Upper lobe of right lung (tissue), 1 donor: ENCODE measurements around the gene CDCP2. TPM values are rescaled to one million over a fixed set of nuclear protein-coding genes. Genes with fewer than 3 reads are reported as not detected.

Experiments used
- ATAC-seq: fragments of 200-7000 bp; cut with Tn5 transposase; one replicate; pipeline ENCODE4 v1.9.1; 2020; ENCODE audit warnings: mild to moderate bottlenecking, moderate library complexity
- DNase-seq: peaks from one replicate; pipeline ENCODE4 v3.0.0-alpha.2; 2020
- H3K27ac ChIP-seq: fragments of 200-600 bp; one replicate; pipeline ENCODE4 v1.8.0; 2022
- H3K27me3 ChIP-seq: fragments of 200-600 bp; one replicate; pipeline ENCODE4 v1.8.0; 2022; ENCODE audit warnings: mild to moderate bottlenecking
- H3K36me3 ChIP-seq: fragments of 200-600 bp; one replicate; pipeline ENCODE4 v1.8.0; 2022
- H3K4me1 ChIP-seq: fragments of 200-600 bp; one replicate; pipeline ENCODE4 v1.8.0; 2022
- H3K4me3 ChIP-seq: fragments of 200-600 bp; one replicate; pipeline ENCODE4 v1.8.0; 2022; ENCODE audit warnings: mild to moderate bottlenecking
- H3K9me3 ChIP-seq: fragments of 200-600 bp; one replicate; pipeline ENCODE4 v1.8.0; 2022
- intact Hi-C: fragments of 100-400 bp; cut with DNase I; formaldehyde crosslinking; loops from one replicate; pipeline ENCODE4 v1.11.0; 2022
- total RNA-seq: library from RNA; stranded (reverse); fragmentation: NEBNext Ultra II Directional; extraction: Animal tissue kit (Norgen Biotek cat#: 25700); gene quantifications from one replicate; pipeline ENCODE4 v1.2.1, GENCODE V29; 2021
- TF ChIP-seq, protein P1 (sequence below): fragments of 200-600 bp; IDR thresholded peaks from one replicate; pipeline ENCODE4 v1.8.0; 2022; ENCODE audit warnings: antibody characterized with exemption
- donor health status: DM: no; HTN: yes; CAD: no; lungs with severe emphysema.

The CDCP2 gene
- total RNA-seq, 1 donor from 2014 or later = 0.35 TPM

DNA sequence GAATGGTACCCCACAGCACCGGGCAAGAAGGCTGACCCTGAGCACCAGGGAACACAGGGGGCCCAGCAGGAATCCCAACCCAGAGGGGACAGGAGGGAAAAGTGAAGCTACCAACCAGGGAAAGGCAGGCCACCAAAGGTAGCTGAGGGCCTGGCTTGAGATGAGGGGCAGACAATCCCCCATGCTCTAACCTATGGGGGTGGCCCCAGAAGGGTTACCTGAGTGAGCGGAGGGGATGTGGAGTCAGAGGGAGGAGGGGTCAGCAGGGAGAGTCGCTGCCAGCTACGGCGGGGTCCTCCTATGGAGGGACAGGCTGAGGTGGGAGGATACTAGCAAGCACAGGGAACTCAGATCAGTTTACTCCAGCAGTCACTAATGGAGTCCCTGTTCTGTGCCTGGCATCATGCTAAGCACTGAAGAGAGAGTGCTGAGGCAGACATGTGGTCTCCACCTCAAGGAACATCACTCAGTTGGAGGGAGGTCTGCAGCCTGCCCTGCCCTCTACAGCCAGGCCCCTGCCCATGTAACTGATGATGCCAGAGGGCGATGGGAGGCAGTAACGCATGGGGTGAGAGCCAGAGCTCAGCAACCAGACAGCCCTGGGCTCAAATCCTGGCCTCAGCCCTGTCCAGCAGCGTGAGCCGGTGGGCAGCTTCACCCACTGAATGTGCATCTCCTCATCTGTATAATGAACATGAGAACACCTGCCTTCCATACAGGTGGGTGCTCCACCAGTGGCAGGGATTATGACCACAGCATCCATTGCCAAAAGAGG lies 25.7 kb upstream of the CDCP2 start:
- intact Hi-C loops = no loop called here

DNA sequence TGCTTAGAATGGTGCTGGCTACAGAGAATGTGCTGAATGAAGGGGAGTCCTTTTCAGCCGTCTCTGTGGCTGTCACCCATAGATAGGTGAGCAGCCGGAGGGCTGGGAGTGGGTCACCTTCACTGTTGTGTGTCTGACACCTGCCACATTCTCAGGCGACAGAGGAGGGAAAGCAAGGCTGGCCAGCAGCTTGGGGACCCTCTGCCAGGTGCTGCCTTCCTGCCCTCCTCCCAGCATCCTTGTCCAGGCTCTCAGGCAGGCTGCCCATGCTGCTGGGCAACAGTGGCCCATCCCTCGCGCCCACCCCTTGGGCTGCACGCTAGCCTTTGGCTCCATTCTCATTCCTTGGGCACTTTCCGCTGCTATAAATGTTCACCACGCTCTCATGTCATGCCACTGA lies 24.9 kb upstream of the CDCP2 start:
- DNase-seq = no peak
- TF ChIP-seq, protein P1, sequence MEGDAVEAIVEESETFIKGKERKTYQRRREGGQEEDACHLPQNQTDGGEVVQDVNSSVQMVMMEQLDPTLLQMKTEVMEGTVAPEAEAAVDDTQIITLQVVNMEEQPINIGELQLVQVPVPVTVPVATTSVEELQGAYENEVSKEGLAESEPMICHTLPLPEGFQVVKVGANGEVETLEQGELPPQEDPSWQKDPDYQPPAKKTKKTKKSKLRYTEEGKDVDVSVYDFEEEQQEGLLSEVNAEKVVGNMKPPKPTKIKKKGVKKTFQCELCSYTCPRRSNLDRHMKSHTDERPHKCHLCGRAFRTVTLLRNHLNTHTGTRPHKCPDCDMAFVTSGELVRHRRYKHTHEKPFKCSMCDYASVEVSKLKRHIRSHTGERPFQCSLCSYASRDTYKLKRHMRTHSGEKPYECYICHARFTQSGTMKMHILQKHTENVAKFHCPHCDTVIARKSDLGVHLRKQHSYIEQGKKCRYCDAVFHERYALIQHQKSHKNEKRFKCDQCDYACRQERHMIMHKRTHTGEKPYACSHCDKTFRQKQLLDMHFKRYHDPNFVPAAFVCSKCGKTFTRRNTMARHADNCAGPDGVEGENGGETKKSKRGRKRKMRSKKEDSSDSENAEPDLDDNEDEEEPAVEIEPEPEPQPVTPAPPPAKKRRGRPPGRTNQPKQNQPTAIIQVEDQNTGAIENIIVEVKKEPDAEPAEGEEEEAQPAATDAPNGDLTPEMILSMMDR = no peak
- Histone ChIP-seq H3K9me3 (no peaks in the 10 kb centered on the region), H3K36me3 (no peaks in the 10 kb centered on the region), H3K4me3 (no peak overlapping the region), H3K27me3 (no peaks in the 10 kb centered on the region), H3K27ac (no peak overlapping the region), H3K4me1 (no peaks in the 10 kb centered on the region)
- intact Hi-C loops = no loop called here
- ATAC-seq = no peak

More for the DNA sequence above, 25.7 kb upstream of the CDCP2 start:
- Histone ChIP-seq H3K9me3 (no peaks in the 10 kb centered on the region), H3K4me3 (no peak overlapping the region), H3K4me1 (no peaks in the 10 kb centered on the region), H3K27ac (no peak overlapping the region), H3K36me3 (no peaks in the 10 kb centered on the region), H3K27me3 (no peaks in the 10 kb centered on the region)
- TF ChIP-seq, protein P1 = no peak
- ATAC-seq (no peak), DNase-seq (no peak)

DNA sequence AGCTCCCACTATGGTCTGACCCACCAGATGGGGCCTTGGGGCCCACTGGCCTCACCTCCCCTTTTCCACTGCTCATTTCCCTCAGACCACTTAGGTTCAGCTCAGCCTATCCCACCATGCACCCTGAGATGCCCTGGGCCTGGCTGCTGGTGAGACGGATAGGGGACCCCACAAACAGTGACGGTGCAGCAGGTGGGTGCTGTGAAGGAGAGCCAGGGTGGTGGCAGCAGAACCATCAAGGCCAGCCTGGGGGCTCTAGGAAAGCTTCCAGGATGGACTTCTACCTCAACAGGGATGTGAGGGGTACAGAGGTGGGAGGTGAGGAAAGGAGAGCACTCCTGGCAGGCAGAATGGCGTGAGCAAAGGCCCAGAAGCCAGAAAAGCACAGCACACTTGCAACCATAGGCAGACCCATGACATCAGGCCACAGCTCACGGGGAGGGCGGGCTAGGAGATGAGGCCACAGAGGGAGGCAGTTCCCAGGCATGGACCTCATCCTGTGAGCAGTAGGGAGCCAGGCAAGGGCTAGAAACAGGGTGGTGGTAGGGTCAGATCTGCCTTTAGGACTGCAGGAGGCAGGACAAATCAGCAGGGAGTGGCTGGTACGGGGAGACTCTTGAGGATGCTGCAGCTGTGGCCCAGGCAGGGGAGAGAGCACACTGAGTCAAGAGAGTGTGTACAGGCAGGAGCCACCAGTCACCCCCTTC lies 24.0 kb upstream of the CDCP2 start:
- H3K27me3 ChIP-seq = no peaks in the 10 kb centered on the region
- H3K4me1 ChIP-seq = no peaks in the 10 kb centered on the region
- H3K27ac ChIP-seq = no peak overlapping the region
- no peaks in the 10 kb centered on the region for H3K36me3 ChIP-seq
- ATAC-seq (no peak), DNase-seq (no peak)
- H3K9me3 ChIP-seq = no peaks in the 10 kb centered on the region
- H3K4me3 ChIP-seq = no peak overlapping the region
- intact Hi-C loops = no loop called here
- TF ChIP-seq, protein P1 = no peak

DNA sequence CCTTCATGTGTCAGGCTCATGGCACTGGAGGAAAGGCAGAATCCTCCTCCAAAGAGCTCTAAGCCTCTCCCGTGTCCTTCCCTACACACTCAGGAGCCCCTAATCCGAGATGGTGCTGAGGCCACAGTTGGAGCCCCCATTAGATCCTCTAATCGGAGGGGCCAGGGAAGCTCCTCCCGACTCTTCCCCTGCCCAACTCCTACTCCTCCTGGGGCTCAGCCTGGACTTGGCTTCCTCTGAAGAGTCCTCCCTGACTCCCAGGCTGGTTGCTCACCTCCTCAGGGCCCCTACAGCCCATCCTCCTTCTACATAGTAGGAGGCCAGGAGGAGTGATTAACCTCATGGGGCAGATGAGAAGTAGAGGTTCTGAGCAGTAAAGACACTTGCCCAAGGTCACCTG lies 21.3 kb upstream of the CDCP2 start:
- H3K4me1 ChIP-seq = no peaks in the 10 kb centered on the region
- TF ChIP-seq, protein P1 = no peak
- H3K4me3 ChIP-seq = no peak overlapping the region
- no peak for DNase-seq
- no peak overlapping the region for H3K27ac ChIP-seq
- intact Hi-C loops = no loop called here
- no peaks in the 10 kb centered on the region for H3K9me3 ChIP-seq
- no peaks in the 10 kb centered on the region for H3K27me3 ChIP-seq
- H3K36me3 ChIP-seq = no peaks in the 10 kb centered on the region
- no peak for ATAC-seq

DNA sequence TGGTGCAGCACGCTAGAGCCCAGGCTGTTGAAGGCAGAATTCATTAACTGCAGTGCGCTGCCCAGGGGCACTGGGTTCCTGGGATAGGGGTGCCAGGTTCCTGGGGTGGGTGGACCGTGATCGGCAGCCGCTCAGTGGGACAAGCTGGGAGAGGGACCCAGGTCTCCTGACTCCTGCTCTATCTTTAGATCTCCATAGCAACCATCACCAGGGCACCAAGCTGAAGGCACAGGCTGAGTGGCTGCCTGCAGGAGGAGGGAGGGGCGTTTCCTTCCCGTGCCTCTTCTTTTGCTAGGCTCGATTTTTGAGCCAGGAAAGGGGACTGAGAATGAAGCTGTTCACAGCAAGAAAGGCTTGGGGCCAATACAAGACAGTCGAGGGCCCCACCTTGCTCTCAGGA lies 20.9 kb upstream of the CDCP2 start:
- intact Hi-C loops = no loop called here
- no peaks in the 10 kb centered on the region for H3K9me3 ChIP-seq
- no peaks in the 10 kb centered on the region for H3K4me1 ChIP-seq
- TF ChIP-seq, protein P1 = no peak
- no peak overlapping the region for H3K4me3 ChIP-seq
- no peak for DNase-seq
- no peak for ATAC-seq
- no peaks in the 10 kb centered on the region for H3K27me3 ChIP-seq
- no peaks in the 10 kb centered on the region for H3K36me3 ChIP-seq
- H3K27ac ChIP-seq = no peak overlapping the region
